Vagina (tissue), 2 donors: Measurements from ENCODE around the gene FOXN3. TPM values are rescaled to one million over a fixed set of nuclear protein-coding genes. Genes with fewer than 3 reads are reported as not detected.

Experiments used
- DNase-seq, 2 donors: peaks; one replicate each; pipeline ENCODE4 v3.0.0-alpha.2; 2017; ENCODE audit errors: extremely low spot score in 2 of 2
- H3K27ac ChIP-seq: fragments of 200-600 bp; sonication (generic); one replicate; pipeline ENCODE4 v1.5.1; 2019
- H3K27me3 ChIP-seq: fragments of 200-600 bp; sonication (generic); one replicate; pipeline ENCODE4 v1.5.1; 2019
- H3K36me3 ChIP-seq, 2 donors: fragments of 200-600 bp; sonication (generic); one replicate each; pipeline ENCODE4 v1.5.1; 2017 to 2019
- H3K4me1 ChIP-seq: fragments of 200-600 bp; sonication (generic); one replicate; pipeline ENCODE4 v1.5.1; 2019
- H3K4me3 ChIP-seq, 2 donors: fragments of 200-600 bp; sonication (generic); 1 replicate in 1 of 2; 2 replicates in 1 of 2; pipeline ENCODE4 v1.5.1; 2016 to 2019
- H3K9me3 ChIP-seq: fragments of 200-600 bp; sonication (generic); one replicate; pipeline ENCODE4 v1.5.1; 2019
- CTCF ChIP-seq, 3 experiments: fragments of 450-650 bp in 2 of 3; fragments of 200-600 bp in 1 of 3; sonication (generic) in 1 of 3; IDR thresholded peaks; one replicate each; pipeline ENCODE4 v1.5.1; 2017 to 2019; ENCODE audit warnings: antibody characterized with exemption in 3 of 3, mild to moderate bottlenecking in 2 of 3, moderate library complexity in 2 of 3
- POLR2A ChIP-seq, 2 donors: fragments of 450-650 bp; IDR thresholded peaks; one replicate each; pipeline ENCODE4 v1.6.1; 2017; ENCODE audit warnings: antibody characterized with exemption in 2 of 2, mild to moderate bottlenecking in 2 of 2, moderate library complexity in 2 of 2
- POLR2AphosphoS5 ChIP-seq, 2 donors: sonication (generic); formaldehyde crosslinking; IDR thresholded peaks; one replicate each; pipeline ENCODE4 v1.9.0; 2017; ENCODE audit warnings: antibody characterized with exemption in 2 of 2, mild to moderate bottlenecking in 2 of 2, low read depth in 1 of 2; ENCODE audit not compliant: insufficient read depth in 1 of 2
- intact Hi-C: fragments of 100-400 bp; cut with DNase I; formaldehyde crosslinking; loops from one replicate; pipeline ENCODE4 v1.15.1; 2023
- total RNA-seq: library from RNA; depleted of rRNA; stranded (reverse); fragments of >200 nt; gene quantifications from one replicate; pipeline ENCODE4 v1.2.3, GENCODE V29; 2016

The FOXN3 gene
- total RNA-seq, 1 donor from 2014 or later, result 111 TPM

DNA sequence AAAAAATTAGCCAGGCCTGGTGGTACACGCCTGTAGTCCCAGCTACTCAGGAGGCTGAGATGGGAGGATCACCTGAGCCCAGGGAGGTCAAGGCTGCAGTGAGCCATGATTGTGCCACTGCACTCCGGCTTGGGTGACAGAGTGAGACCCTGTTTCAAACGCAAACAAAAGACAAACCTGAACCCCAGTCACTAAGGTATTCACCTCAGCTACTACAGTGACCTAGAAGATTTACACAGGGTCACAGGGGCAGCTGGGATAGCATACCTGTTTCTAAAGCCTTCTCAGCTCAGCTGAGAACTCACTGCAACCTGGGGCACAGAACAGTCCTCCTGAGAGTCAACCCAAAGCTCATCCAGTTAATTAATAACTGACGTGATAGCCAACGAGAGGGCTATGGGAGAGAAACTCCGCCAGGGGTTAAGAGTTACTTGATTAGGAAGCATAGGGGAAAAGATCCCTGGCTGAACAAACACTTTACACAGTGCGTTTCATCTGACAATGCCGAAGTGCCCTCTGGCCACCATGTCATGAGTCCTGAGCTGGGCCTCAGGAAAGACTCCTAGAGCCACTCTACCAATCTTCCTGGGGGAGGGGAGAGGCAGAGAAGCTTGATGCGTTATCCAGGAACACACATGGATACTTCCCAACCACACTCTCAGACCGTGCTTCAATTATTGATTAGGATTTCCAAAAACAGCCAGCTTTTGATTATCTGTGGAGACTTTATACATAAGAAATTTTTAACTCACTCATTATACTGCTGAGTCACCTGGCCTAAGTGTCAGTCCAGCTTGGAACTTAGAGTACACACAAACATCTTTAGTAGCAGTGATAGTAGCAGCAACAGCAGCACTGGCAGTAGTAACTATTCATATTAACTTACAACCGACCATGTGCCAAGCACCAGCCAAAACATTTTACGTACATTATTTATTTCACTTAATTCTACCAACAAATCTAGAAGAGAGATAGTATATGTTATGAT lies 48.2 kb downstream of the FOXN3 start:
- Histone ChIP-seq H3K27me3 (no peaks in the 10 kb centered on the region), H3K4me1 (peaks cover 85% of the 10 kb centered on the region)

GRCh38 chr14:89367779-89368120 lies 49.3 kb downstream of the FOXN3 start:
- Histone ChIP-seq H3K27ac (peak overlapping the region; percentile 36), H3K4me1 (peaks cover 84% of the 10 kb centered on the region), H3K4me3 (no peak overlapping the region), H3K9me3 (no peaks in the 10 kb centered on the region), H3K27me3 (no peaks in the 10 kb centered on the region), H3K36me3 (no peaks in the 10 kb centered on the region)
- intact Hi-C loops, result no loop called here
- TF ChIP-seq POLR2AphosphoS5 (IDR thresholded peaks at IDR 0.05; ENCODE audit: insufficient read depth in 1 of 2, low read depth in 1 of 2) (no peak), POLR2A (IDR thresholded peaks at IDR 0.05) (no peak), CTCF (IDR thresholded peaks at IDR 0.05) (no peak)
- no peak for DNase-seq

More for the DNA sequence above, 48.2 kb downstream of the FOXN3 start:
- no peaks in the 10 kb centered on the region for H3K9me3 ChIP-seq
- H3K4me3 ChIP-seq, result no peak overlapping the region
- DNase-seq, result no peak
- no peak for TF ChIP-seq POLR2AphosphoS5 (IDR thresholded peaks at IDR 0.05; ENCODE audit: insufficient read depth in 1 of 2, low read depth in 1 of 2)
- TF ChIP-seq POLR2A (IDR thresholded peaks at IDR 0.05), result no peak
- TF ChIP-seq CTCF (IDR thresholded peaks at IDR 0.05), result no peak
- H3K27ac ChIP-seq, result no peak overlapping the region
- no peaks in the 10 kb centered on the region for H3K36me3 ChIP-seq
- intact Hi-C loops, result no loop called here

- TF ChIP-seq CTCF (IDR thresholded peaks at IDR 0.05) (no peak), POLR2A (IDR thresholded peaks at IDR 0.05) (no peak), POLR2AphosphoS5 (IDR thresholded peaks at IDR 0.05; ENCODE audit: insufficient read depth in 1 of 2, low read depth in 1 of 2) (no peak)
- Histone ChIP-seq H3K9me3 (no peaks in the 10 kb centered on the region), H3K27ac (peak overlapping the region; percentile 36), H3K4me1 (peaks cover 81% of the 10 kb centered on the region), H3K36me3 (no peaks in the 10 kb centered on the region), H3K4me3 (no peak overlapping the region), H3K27me3 (no peaks in the 10 kb centered on the region)
- DNase-seq, result no peak
- intact Hi-C loops, result no loop called here
Observed at GRCh38 chr14:89366864-89367778, 49.9 kb downstream of the FOXN3 start.

- TF ChIP-seq POLR2AphosphoS5 (IDR thresholded peaks at IDR 0.05; ENCODE audit: insufficient read depth in 1 of 2, low read depth in 1 of 2), result no peak
- no peak for TF ChIP-seq POLR2A (IDR thresholded peaks at IDR 0.05)
- H3K4me3 ChIP-seq, result no peak overlapping the region
- intact Hi-C loops, result no loop called here
- H3K9me3 ChIP-seq, result no peaks in the 10 kb centered on the region
- H3K27me3 ChIP-seq, result no peaks in the 10 kb centered on the region
- H3K36me3 ChIP-seq, result no peaks in the 10 kb centered on the region
- H3K4me1 ChIP-seq, result peaks cover 63% of the 10 kb centered on the region
- no peak for DNase-seq
- H3K27ac ChIP-seq, result no peak overlapping the region
Observed at GRCh38 chr14:89365061-89365801, 51.8 kb downstream of the FOXN3 start.

DNA sequence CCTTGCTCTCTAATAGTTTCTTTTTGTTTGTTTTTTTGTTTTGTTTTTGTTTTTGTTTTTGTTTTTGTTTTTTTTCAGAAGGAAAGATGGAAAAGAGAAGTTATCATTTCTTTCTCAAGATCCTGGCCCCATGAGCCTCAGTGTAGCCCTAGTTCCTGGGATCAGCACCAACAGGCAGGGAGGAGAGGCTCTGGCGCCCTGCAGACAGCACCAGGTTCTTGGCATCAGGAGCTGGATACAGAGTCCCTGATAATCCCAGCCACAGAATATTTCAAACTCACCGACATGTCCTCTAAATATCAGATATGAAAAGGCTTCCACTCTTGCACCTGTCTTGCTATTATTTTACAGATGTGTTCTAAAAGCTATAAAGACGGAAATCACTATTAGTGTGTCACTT lies 52.7 kb downstream of the FOXN3 start:
- H3K27ac ChIP-seq, result no peak overlapping the region
- H3K27me3 ChIP-seq, result no peaks in the 10 kb centered on the region
- no peaks in the 10 kb centered on the region for H3K9me3 ChIP-seq
- intact Hi-C loops, result no loop called here
- TF ChIP-seq POLR2A (IDR thresholded peaks at IDR 0.05) (no peak), CTCF (IDR thresholded peaks at IDR 0.05) (no peak), POLR2AphosphoS5 (IDR thresholded peaks at IDR 0.05; ENCODE audit: insufficient read depth in 1 of 2, low read depth in 1 of 2) (no peak)
- no peak overlapping the region for H3K4me3 ChIP-seq
- DNase-seq, result no peak
- peaks cover 66% of the 10 kb centered on the region for H3K4me1 ChIP-seq
- H3K36me3 ChIP-seq, result no peaks in the 10 kb centered on the region
